Frontal cortex (tissue), 4 donors: ENCODE results near the gene CEP97. TPM values are rescaled to one million over a fixed set of nuclear protein-coding genes. Genes with fewer than 3 reads are reported as not detected.

ENCODE experiments used
- DNase-seq, 2 donors: peaks; one replicate each; pipeline ENCODE4 v3.0.0; 2012; ENCODE audit warnings: low spot score in 2 of 2
- FAIRE-seq: peaks from 2 replicates; lab custom pipeline; 2012; peaks lifted over from hg19 to GRCh38; lab: Jason Lieb, UNC
- total RNA-seq: library from RNA; depleted of rRNA; stranded (reverse); fragments of >200 nt; gene quantifications from one replicate; pipeline ENCODE4 v1.2.3, GENCODE V29; 2014
- donor health status: control.
- donor health status: control.
- donor health status: control.

Gene CEP97
- total RNA-seq, 1 donor from 2014 or later: 72.2 TPM

- DNase-seq: peak in 1 of 2 donors; percentile 29
- peak; percentile 70 for FAIRE-seq
Observed at GRCh38 chr3:101809178-101810021, 85.0 kb downstream of the CEP97 start.

- DNase-seq (no peak), FAIRE-seq (no peak)
Observed at GRCh38 chr3:101810022-101810418, 85.6 kb downstream of the CEP97 start.

GRCh38 chr3:101811875-101812274 lies 87.5 kb downstream of the CEP97 start:
- DNase-seq (no peak), FAIRE-seq (no peak)

DNA sequence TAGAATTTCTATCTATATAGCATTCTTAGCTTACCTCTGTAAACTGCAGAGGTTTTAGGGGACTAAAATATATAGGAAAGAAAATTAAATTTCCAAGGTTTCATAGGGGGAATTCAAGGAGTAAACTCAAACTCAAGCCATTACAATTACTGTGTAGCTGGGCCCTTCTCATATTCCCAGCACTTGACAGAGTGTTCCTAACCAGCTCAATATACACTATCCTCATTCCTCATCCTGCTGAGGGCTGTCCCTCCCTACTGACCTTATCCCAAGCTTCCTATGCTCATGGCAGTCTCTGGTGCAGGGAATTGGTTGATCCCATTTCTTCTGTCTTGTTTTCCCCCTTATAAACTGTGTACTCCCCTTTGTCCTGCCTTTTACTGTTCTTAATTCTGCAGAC lies 88.5 kb downstream of the CEP97 start:
- no peak for DNase-seq
- FAIRE-seq: no peak

DNA sequence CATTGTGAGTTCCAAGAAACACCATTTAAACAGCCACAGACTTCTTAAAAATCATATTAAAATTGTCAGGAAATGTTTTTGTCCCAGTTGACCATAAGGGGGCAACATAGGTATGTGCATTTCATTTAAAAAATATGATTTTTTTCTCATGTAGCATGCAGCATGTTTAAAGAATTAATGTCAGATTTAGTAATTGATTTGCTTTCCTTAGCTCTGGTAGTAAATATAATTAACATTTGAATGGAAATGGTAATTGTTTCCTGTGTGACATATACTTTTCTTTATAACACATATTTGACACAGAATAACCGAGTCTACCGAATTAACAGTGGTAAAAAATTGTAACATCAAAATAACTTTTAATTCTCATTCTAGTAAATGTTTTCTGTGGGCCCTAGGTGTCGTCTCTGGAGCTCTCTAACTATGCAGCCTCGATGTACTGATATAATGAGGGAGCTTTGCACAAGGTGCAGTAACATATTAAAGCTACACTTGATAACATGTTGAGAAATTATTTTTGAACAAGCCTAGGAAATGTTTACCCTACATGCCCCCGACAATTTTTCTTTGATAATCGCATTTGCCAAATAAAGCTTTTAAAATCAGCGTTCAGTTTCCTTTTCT lies 89.5 kb downstream of the CEP97 start:
- FAIRE-seq (peak; percentile 52), DNase-seq (no peak)

DNA sequence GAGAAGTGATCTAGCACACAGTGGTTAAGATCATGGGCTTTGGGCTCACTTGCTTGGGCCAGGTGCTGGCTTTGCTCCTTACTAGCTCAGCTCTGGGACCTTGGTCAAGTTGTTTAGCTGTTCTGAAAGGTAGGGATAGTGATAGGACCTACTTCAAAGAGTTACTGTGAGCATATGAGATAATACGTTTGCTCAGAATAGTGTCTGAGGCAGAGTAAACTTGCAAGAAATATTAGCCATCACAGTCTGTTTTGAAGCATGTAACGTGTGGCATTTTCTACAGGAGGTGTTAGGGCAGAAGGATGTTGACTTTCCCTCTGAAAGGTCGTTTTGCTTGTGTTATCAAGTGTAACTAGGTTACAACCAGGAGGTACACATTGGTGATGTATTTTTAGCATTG lies 90.4 kb downstream of the CEP97 start:
- DNase-seq (no peak), FAIRE-seq (no peak)

DNA sequence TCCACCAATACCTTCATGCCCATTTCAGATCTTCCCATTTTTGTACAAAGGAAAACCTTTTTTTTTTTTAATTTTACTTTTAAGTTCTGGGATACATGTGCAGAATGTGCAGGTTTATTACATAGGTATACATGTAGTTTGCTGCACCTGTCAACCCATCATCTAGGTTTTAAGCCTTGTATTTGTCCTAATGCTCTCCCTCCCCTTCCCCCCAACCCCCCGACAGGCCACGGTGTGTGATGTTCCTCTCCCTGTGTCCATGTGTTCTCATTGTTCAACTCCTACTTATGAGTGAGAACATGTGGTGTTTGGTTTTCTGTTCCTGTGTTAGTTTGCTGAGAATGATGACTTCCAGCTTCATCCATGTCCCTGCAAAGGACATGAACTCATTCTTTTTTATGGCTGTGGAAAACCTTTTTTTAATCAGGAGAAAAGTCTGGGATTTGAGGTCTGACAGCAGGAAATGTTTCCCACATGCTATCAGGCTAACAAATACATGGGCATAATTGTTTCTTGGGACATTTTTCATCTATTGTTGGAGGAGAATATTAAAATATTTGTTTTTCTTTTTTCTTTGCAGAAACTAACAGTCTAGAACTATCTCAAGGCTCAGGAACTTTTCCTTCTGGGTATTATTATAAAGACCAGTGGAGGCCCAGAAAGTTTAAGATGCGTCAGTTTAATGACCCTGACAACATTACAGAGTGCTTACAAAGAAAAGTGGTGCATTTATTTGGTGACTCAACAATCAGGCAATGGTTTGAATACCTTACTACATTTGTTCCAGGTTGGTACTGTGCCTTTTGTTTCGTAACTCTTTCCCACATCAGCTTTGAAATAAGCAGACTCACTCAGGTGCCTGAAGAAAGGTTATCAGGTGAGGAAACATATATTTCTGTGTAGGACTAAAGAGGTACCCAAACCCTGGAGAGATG lies 92.1 kb downstream of the CEP97 start:
- FAIRE-seq (no peak), DNase-seq (no peak)

- DNase-seq (no peak), FAIRE-seq (no peak)
Observed at GRCh38 chr3:101817992-101818391, 93.6 kb downstream of the CEP97 start.

GRCh38 chr3:101819649-101820206 lies 95.3 kb downstream of the CEP97 start:
- DNase-seq (no peak), FAIRE-seq (no peak)

Other genes starting within 250 kb of the CEP97 start
- gene SENP7, start 211.4 kb upstream of the CEP97 start, total RNA-seq: 75.8 TPM
- gene TRMT10C, start 162.7 kb upstream of the CEP97 start, total RNA-seq: 54.2 TPM
- 124 TPM for gene PCNP, start 150.4 kb upstream of the CEP97 start, total RNA-seq
- 52.6 TPM for gene ZBTB11, start 47.5 kb upstream of the CEP97 start, total RNA-seq
- 4,229 TPM for gene RPL24, start 37.9 kb upstream of the CEP97 start, total RNA-seq
- 17.1 TPM for gene NXPE3, start 54.6 kb downstream of the CEP97 start, total RNA-seq
- gene NFKBIZ, start 124.9 kb downstream of the CEP97 start, total RNA-seq: 2.4 TPM